HG02938 (cell line): ENCODE measurements around the gene THAP12.

Experiments
- ATAC-seq: cut with Tn5 transposase; IDR thresholded peaks from one replicate; pipeline ENCODE4 v1.9.1; 2021; ENCODE audit warnings: mild to moderate bottlenecking, moderate library complexity; ENCODE audit not compliant: unreplicated experiment

The THAP12 gene

GRCh38 chr11:76307978-76308747 lies 72.8 kb downstream of the THAP12 start:
- ATAC-seq: no peak

DNA sequence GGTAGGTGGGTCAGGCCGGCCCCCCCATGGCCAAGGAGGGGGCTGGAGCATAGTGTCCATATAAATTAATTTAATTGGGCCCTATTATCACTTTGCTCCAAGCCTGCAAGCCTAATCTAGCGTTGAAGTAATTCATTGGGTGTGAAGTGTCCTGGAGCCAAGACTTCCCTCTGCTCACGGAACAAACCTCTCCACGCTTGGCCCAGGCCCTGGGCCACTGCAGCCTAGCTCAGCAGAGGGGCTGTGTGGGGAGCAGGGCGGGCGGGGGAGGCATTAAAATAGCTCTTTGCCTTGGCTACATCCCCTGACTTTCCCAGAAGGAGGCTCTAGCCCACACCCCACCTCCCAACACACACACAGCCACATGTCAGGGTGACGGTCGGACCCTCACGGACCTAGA lies 73.5 kb downstream of the THAP12 start:
- no peak for ATAC-seq

- ATAC-seq: no peak
Measured at GRCh38 chr11:76303399-76303798, 77.5 kb downstream of the THAP12 start.

GRCh38 chr11:76302996-76303395 lies 77.9 kb downstream of the THAP12 start:
- no peak for ATAC-seq
